HG03025 (cell line): ENCODE data around the gene DCXR.

Source experiments
- ATAC-seq: cut with Tn5 transposase; IDR thresholded peaks from one replicate; pipeline ENCODE4 v1.9.1; 2021; ENCODE audit warnings: mild to moderate bottlenecking, moderate library complexity; ENCODE audit not compliant: unreplicated experiment, low FRiP score

The DCXR gene

DNA sequence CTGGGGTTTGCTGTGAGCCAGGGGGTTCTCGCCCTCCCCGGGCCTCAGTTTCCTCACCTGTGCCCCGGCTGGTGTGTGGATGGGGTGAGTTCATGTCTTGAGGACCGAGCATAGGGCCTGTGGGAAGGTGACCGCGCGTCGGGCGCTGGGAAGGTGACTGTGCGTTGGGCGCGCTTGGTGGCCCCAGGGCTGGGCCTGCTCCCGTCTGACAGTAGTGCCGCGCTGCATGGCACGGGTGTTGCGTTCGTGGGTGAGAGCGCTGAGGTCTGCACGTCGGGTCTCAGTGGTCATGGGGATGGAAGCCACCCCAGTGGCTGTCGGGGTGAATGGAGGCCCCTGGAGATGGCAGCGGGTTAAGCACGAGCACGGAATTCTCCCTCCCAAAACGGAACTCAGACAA lies 50.9 kb downstream of the DCXR start:
- no peak for ATAC-seq
